OCI-LY3 (cell line): ENCODE measurements around the gene NEMP1.

Source experiments
- CTCF ChIP-seq: fragments of 200-600, 300-600 bp; sonication (generic); IDR thresholded peaks from 2 replicates; pipeline ENCODE4 v1.5.1; 2014; ENCODE audit warnings: antibody characterized with exemption, low read length, low read depth
- EZH2phosphoT487 ChIP-seq: fragments of 200-600 bp; shearing (Covaris generic); IDR thresholded peaks from 2 replicates; pipeline ENCODE4 v1.6.1; 2018; ENCODE audit warnings: antibody characterized with exemption, mixed run types, low read depth

- TF ChIP-seq CTCF, result no peak; the same call in 1 of the 2 replicates
- no peak for TF ChIP-seq EZH2phosphoT487
These were observed 71.6 kb downstream of the NEMP1 start for GRCh38 chr12:57006809-57007475.
